OCI-LY3 (cell line): Measurements from ENCODE around the gene PRRG2.

ENCODE experiments used
- H2AFZ ChIP-seq: fragments of 200-600, 300-600 bp; shearing (Covaris generic); 2 replicates; pipeline ENCODE4 v1.6.0; 2014; ENCODE audit warnings: antibody characterized with exemption, low read depth, low read length
- H3K27ac ChIP-seq: fragments of 200-600, 300-600 bp; sonication (generic); 2 replicates; pipeline ENCODE4 v1.5.1; 2014; ENCODE audit warnings: mild to moderate bottlenecking, low read length, moderate library complexity, mixed read lengths
- H3K27me3 ChIP-seq: fragments of 200-600, 300-600 bp; sonication (generic); 2 replicates; pipeline ENCODE4 v1.6.1; 2014; ENCODE audit warnings: low read depth, low read length, mixed read lengths
- H3K36me3 ChIP-seq: fragments of 200-600, 300-600 bp; sonication (generic); replicated peaks from 2 replicates; pipeline ENCODE3; 2014; ENCODE audit warnings: low read depth, low read length, mixed read lengths
- H3K4me1 ChIP-seq: fragments of 300-600, 200-600 bp; sonication (generic); 2 replicates; pipeline ENCODE4 v1.6.1; 2014; ENCODE audit warnings: low read length, mixed read lengths
- H3K4me2 ChIP-seq: fragments of 200-600, 300-600 bp; sonication (generic); 2 replicates; pipeline ENCODE4 v1.6.1; 2014; ENCODE audit warnings: low read length, mixed read lengths
- H3K4me3 ChIP-seq: fragments of 300-600, 200-600 bp; sonication (generic); 2 replicates; pipeline ENCODE4 v1.5.1; 2014; ENCODE audit warnings: antibody characterized with exemption, mild to moderate bottlenecking, low read length, moderate library complexity
- H3K79me2 ChIP-seq: fragments of 300-600, 200-600 bp; shearing (Covaris generic); 2 replicates; pipeline ENCODE4 v1.6.1; 2014; ENCODE audit warnings: mild to moderate bottlenecking, low read length, mixed read lengths
- H3K9ac ChIP-seq: fragments of 300-600, 200-600 bp; shearing (Covaris generic); 2 replicates; pipeline ENCODE4 v1.6.0; 2014; ENCODE audit warnings: mild to moderate bottlenecking, low read length, moderate library complexity
- H3K9me3 ChIP-seq: fragments of 200-600, 300-600 bp; shearing (Covaris generic); 2 replicates; pipeline ENCODE4 v1.6.1; 2014; ENCODE audit warnings: low read length, mixed read lengths; ENCODE audit not compliant: insufficient read depth
- H4K20me1 ChIP-seq: fragments of 200-600, 300-600 bp; sonication (generic); 2 replicates; pipeline ENCODE4 v1.6.1; 2016; ENCODE audit warnings: low read length, mixed read lengths; ENCODE audit not compliant: insufficient read depth
- CTCF ChIP-seq: fragments of 200-600, 300-600 bp; sonication (generic); IDR thresholded peaks from 2 replicates; pipeline ENCODE4 v1.5.1; 2014; ENCODE audit warnings: antibody characterized with exemption, low read length, low read depth
- EZH2phosphoT487 ChIP-seq: fragments of 200-600 bp; shearing (Covaris generic); IDR thresholded peaks from 2 replicates; pipeline ENCODE4 v1.6.1; 2018; ENCODE audit warnings: antibody characterized with exemption, mixed run types, low read depth

The PRRG2 gene

GRCh38 chr19:49536921-49537462 is 44.1 kb upstream of the PRRG2 start:
- Histone ChIP-seq H4K20me1 (no peaks in the 10 kb centered on the region), H3K9me3 (no peaks in the 10 kb centered on the region), H3K9ac (no peak overlapping the region), H3K4me1 (peaks cover 12% of the 10 kb centered on the region), H2AFZ (no peak overlapping the region), H3K4me3 (no peak overlapping the region), H3K36me3 (no peaks in the 10 kb centered on the region), H3K4me2 (no peak overlapping the region), H3K27me3 (no peaks in the 10 kb centered on the region), H3K27ac (no peak overlapping the region), H3K79me2 (no peaks in the 10 kb centered on the region)
- TF ChIP-seq CTCF = no peak
- TF ChIP-seq EZH2phosphoT487 = no peak

GRCh38 chr19:49538643-49539042 is 42.5 kb upstream of the PRRG2 start:
- no peaks in the 10 kb centered on the region for H3K9me3 ChIP-seq
- no peak overlapping the region for H3K4me3 ChIP-seq
- H3K36me3 ChIP-seq = no peaks in the 10 kb centered on the region
- H3K79me2 ChIP-seq = no peaks in the 10 kb centered on the region
- no peak overlapping the region for H3K9ac ChIP-seq
- no peaks in the 10 kb centered on the region for H3K27me3 ChIP-seq
- H3K27ac ChIP-seq = no peak overlapping the region
- no peaks in the 10 kb centered on the region for H4K20me1 ChIP-seq
- H2AFZ ChIP-seq = no peak overlapping the region
- TF ChIP-seq EZH2phosphoT487 (no peak), CTCF (no peak)
- H3K4me1 ChIP-seq = peaks cover 7% of the 10 kb centered on the region; the same call in 1 of the 2 replicates
- H3K4me2 ChIP-seq = no peak overlapping the region

GRCh38 chr19:49539192-49539952 is 41.7 kb upstream of the PRRG2 start:
- Histone ChIP-seq H3K4me3 (no peak overlapping the region), H3K36me3 (no peaks in the 10 kb centered on the region), H3K9me3 (no peaks in the 10 kb centered on the region), H2AFZ (no peak overlapping the region), H3K27ac (no peak overlapping the region), H3K9ac (no peak overlapping the region), H3K4me1 (peaks cover 6% of the 10 kb centered on the region; the same call in 1 of the 2 replicates), H3K27me3 (no peaks in the 10 kb centered on the region), H4K20me1 (no peaks in the 10 kb centered on the region), H3K79me2 (no peaks in the 10 kb centered on the region), H3K4me2 (no peak overlapping the region)
- TF ChIP-seq CTCF (no peak), EZH2phosphoT487 (no peak)

GRCh38 chr19:49541914-49542313 is 39.2 kb upstream of the PRRG2 start:
- no peak overlapping the region for H3K4me3 ChIP-seq
- H3K36me3 ChIP-seq = no peaks in the 10 kb centered on the region

More at GRCh38 chr19:49541914-49542313, 39.2 kb upstream of the PRRG2 start:
- Histone ChIP-seq H3K79me2 (no peaks in the 10 kb centered on the region), H3K9me3 (no peaks in the 10 kb centered on the region), H3K4me1 (peaks cover 3% of the 10 kb centered on the region; the same call in 1 of the 2 replicates), H3K27me3 (no peaks in the 10 kb centered on the region), H3K4me2 (no peak overlapping the region), H2AFZ (no peak overlapping the region), H3K9ac (no peak overlapping the region), H3K27ac (no peak overlapping the region), H4K20me1 (no peaks in the 10 kb centered on the region)
- TF ChIP-seq CTCF (no peak), EZH2phosphoT487 (no peak)
